Thyroid gland (tissue), 4 donors: ENCODE data around the gene SIPA1L3.

Experiments
- POLR2A ChIP-seq, 2 donors: fragments of 450-650 bp; IDR thresholded peaks; one replicate each; pipeline ENCODE4 v1.6.1; 2017; ENCODE audit warnings: antibody characterized with exemption in 2 of 2, mild to moderate bottlenecking in 2 of 2, moderate library complexity in 1 of 2
- TF ChIP-seq, protein P1 (sequence below), 6 experiments: fragments of 200-600 bp in 3 of 6; fragments of 450-650 bp in 3 of 6; sonication (generic) in 3 of 6; IDR thresholded peaks; one replicate each; pipeline ENCODE4 v1.5.1; 2016 to 2019; ENCODE audit warnings: antibody characterized with exemption in 6 of 6, mild to moderate bottlenecking in 2 of 6, inconsistent platforms in 1 of 6, moderate library complexity in 1 of 6

DNA sequence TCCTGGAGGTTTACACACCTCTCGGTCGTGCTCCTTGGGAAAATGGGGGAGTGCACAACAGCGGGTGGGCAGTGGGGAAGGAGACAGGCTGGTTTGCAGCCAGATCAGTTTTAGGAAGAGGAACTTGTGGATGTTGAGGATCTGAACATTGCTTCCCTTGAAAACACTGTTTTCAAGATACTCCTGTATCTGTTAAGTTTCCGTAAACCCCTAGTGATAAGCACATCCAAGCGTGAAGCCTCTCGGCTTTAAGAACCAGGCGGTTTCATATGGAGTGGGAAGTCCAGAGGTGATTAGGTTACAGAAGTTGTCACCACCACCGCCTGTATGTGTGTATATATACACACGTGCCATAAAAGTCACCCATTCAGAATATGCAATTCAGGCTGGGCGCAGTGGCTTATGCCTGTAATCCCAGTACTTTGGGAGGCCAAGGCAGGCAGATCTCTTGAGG lies 47.4 kb downstream of the SIPA1L3 start:
- TF ChIP-seq POLR2A (IDR thresholded peaks at IDR 0.05), result no peak
- TF ChIP-seq, protein P1, sequence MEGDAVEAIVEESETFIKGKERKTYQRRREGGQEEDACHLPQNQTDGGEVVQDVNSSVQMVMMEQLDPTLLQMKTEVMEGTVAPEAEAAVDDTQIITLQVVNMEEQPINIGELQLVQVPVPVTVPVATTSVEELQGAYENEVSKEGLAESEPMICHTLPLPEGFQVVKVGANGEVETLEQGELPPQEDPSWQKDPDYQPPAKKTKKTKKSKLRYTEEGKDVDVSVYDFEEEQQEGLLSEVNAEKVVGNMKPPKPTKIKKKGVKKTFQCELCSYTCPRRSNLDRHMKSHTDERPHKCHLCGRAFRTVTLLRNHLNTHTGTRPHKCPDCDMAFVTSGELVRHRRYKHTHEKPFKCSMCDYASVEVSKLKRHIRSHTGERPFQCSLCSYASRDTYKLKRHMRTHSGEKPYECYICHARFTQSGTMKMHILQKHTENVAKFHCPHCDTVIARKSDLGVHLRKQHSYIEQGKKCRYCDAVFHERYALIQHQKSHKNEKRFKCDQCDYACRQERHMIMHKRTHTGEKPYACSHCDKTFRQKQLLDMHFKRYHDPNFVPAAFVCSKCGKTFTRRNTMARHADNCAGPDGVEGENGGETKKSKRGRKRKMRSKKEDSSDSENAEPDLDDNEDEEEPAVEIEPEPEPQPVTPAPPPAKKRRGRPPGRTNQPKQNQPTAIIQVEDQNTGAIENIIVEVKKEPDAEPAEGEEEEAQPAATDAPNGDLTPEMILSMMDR (IDR thresholded peaks at IDR 0.05), result no peak
